KMS-11 (cell line): Measurements from ENCODE around the gene CCKAR.

Source experiments
- H2AFZ ChIP-seq: fragments of 200-600 bp; sonication (generic); 2 replicates; pipeline ENCODE4 v1.6.1; 2016; ENCODE audit warnings: antibody characterized with exemption, mixed run types, low read depth
- H3K27ac ChIP-seq: fragments of 200-600 bp; sonication (generic); 2 replicates; pipeline ENCODE4 v1.6.1; 2016; ENCODE audit warnings: mild to moderate bottlenecking, mixed run types
- H3K27me3 ChIP-seq: fragments of 200-600 bp; sonication (generic); 2 replicates; pipeline ENCODE4 v1.6.1; 2017; ENCODE audit warnings: mild to moderate bottlenecking, low read depth, mixed run types, moderate library complexity; ENCODE audit not compliant: insufficient read depth
- H3K36me3 ChIP-seq: fragments of 200-600 bp; sonication (generic); 2 replicates; pipeline ENCODE4 v1.6.1; 2017; ENCODE audit warnings: mild to moderate bottlenecking, mixed run types; ENCODE audit not compliant: insufficient read depth
- H3K4me1 ChIP-seq: fragments of 200-600 bp; sonication (generic); 2 replicates; pipeline ENCODE4 v1.6.1; 2016; ENCODE audit warnings: mild to moderate bottlenecking, low read depth, mixed run types; ENCODE audit not compliant: poor library complexity, severe bottlenecking
- H3K4me2 ChIP-seq: fragments of 200-600 bp; sonication (generic); 2 replicates; pipeline ENCODE4 v1.7.0; 2016; ENCODE audit warnings: mild to moderate bottlenecking, mixed run types
- H3K4me3 ChIP-seq: fragments of 200-600 bp; sonication (generic); IDR thresholded peaks from 2 replicates; pipeline ENCODE4 v1.6.1; 2017; ENCODE audit warnings: low read depth, low read length, mixed read lengths; ENCODE audit not compliant: insufficient read depth
- H3K79me2 ChIP-seq: fragments of 200-600 bp; sonication (generic); 2 replicates; pipeline ENCODE4 v1.6.1; 2016; ENCODE audit warnings: low read depth, mixed run types; ENCODE audit not compliant: insufficient read depth
- H3K9ac ChIP-seq: fragments of 200-600 bp; sonication (generic); 2 replicates; pipeline ENCODE4 v1.6.1; 2016; ENCODE audit warnings: mild to moderate bottlenecking, mixed run types
- H4K20me1 ChIP-seq: fragments of 200-600 bp; sonication (generic); 2 replicates; pipeline ENCODE4 v1.6.1; 2016; ENCODE audit warnings: mild to moderate bottlenecking, mixed run types; ENCODE audit not compliant: insufficient read depth
- TF ChIP-seq, protein P1 (sequence below): fragments of 200-600 bp; sonication (generic); conservative IDR thresholded peaks from 2 replicates; pipeline ENCODE4 v1.6.1; 2017; ENCODE audit warnings: low read depth, mild to moderate bottlenecking, antibody characterized with exemption, low read length, moderate library complexity, mixed read lengths

The CCKAR gene

DNA sequence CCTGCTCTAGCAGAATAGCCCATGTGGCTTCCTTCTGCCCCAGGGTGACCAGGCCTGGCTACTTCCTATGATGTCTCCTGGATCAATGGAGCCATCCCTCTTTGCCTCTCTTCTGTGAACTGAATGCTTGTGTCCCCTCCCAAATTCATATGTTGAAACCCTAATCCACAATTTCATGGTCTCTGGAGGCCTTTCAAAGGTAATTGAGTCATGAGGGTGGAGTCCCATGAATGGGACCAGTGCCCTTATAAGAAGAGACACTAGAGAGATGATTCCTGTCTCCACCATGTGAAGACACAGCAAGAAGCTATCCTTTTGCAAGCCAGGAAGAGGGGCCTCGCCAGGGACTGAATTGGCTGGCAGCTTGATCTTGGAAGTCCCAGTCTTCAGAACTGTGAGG is 18.4 kb downstream of the CCKAR start:
- no peaks in the 10 kb centered on the region for H3K4me1 ChIP-seq
- H3K36me3 ChIP-seq: no peaks in the 10 kb centered on the region
- no peak overlapping the region for H3K27ac ChIP-seq
- TF ChIP-seq, protein P1, sequence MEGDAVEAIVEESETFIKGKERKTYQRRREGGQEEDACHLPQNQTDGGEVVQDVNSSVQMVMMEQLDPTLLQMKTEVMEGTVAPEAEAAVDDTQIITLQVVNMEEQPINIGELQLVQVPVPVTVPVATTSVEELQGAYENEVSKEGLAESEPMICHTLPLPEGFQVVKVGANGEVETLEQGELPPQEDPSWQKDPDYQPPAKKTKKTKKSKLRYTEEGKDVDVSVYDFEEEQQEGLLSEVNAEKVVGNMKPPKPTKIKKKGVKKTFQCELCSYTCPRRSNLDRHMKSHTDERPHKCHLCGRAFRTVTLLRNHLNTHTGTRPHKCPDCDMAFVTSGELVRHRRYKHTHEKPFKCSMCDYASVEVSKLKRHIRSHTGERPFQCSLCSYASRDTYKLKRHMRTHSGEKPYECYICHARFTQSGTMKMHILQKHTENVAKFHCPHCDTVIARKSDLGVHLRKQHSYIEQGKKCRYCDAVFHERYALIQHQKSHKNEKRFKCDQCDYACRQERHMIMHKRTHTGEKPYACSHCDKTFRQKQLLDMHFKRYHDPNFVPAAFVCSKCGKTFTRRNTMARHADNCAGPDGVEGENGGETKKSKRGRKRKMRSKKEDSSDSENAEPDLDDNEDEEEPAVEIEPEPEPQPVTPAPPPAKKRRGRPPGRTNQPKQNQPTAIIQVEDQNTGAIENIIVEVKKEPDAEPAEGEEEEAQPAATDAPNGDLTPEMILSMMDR: no peak
- H3K4me2 ChIP-seq: no peak overlapping the region
- no peak overlapping the region for H3K4me3 ChIP-seq
- H3K79me2 ChIP-seq: no peaks in the 10 kb centered on the region
- H2AFZ ChIP-seq: no peak overlapping the region
- no peak overlapping the region for H3K9ac ChIP-seq
- no peaks in the 10 kb centered on the region for H3K27me3 ChIP-seq
- H4K20me1 ChIP-seq: no peaks in the 10 kb centered on the region

DNA sequence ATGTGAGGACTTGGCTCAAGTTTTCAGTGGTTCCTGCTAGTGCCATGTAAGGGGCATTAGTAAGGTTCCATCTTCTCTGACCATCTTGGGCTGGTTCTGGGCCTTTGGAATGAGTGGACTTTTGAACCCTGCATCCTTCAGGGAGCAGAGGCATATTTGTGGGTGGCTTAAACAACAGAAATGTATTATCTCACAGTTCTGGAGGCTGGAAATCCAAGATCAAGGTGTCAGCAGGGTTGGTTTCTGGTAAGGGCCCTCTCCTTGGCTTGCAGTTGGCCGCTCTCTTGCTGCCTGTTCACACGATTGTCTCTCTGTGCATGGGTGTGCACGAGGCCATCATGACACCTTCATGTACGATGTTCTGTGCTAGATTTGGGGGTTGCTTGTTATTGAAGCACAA is 21.3 kb downstream of the CCKAR start:
- Histone ChIP-seq H3K4me3 (no peak overlapping the region), H3K79me2 (no peaks in the 10 kb centered on the region), H2AFZ (no peak overlapping the region), H3K4me2 (no peak overlapping the region), H3K4me1 (no peaks in the 10 kb centered on the region), H3K27me3 (no peaks in the 10 kb centered on the region), H3K9ac (no peak overlapping the region), H4K20me1 (no peaks in the 10 kb centered on the region), H3K36me3 (no peaks in the 10 kb centered on the region), H3K27ac (no peak overlapping the region)
- TF ChIP-seq, protein P1: no peak

DNA sequence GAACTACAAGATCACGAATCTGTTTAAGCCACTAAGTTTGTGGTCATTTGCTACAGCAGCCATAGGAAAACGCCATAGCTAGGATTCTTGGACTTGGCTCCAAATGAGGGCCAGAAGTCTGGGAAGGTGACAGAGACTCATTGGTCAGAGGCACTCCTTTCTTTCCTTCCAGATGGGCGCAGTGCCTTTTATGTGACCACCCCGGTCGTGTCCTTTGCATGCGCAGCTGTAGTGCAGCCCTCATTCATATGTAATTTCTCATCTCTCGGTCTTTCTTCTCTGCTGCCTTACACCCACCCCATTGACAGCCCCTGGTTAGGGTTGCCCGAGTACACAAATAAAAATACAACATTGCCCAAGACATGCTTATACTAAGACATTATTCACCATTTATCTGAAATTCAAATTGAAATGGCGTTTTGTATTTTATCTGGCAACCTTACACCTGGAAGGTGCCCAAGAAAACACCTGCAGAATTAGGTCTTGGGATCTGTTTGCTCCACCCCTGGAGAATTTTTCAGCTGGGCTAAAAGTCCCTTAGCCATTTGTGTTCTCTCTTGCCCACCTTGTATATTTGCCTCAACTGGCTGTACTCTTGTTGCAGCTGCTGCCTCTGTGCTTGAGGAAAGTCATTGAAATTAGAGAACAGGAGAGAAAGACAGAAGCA is 21.9 kb downstream of the CCKAR start:
- H3K79me2 ChIP-seq: no peaks in the 10 kb centered on the region
- TF ChIP-seq, protein P1: no peak
- no peak overlapping the region for H3K4me2 ChIP-seq
- no peaks in the 10 kb centered on the region for H3K27me3 ChIP-seq
- H3K4me3 ChIP-seq: no peak overlapping the region
- H3K27ac ChIP-seq: no peak overlapping the region
- no peaks in the 10 kb centered on the region for H3K4me1 ChIP-seq
- H2AFZ ChIP-seq: no peak overlapping the region
- H4K20me1 ChIP-seq: no peaks in the 10 kb centered on the region
- H3K36me3 ChIP-seq: no peaks in the 10 kb centered on the region
- no peak overlapping the region for H3K9ac ChIP-seq

DNA sequence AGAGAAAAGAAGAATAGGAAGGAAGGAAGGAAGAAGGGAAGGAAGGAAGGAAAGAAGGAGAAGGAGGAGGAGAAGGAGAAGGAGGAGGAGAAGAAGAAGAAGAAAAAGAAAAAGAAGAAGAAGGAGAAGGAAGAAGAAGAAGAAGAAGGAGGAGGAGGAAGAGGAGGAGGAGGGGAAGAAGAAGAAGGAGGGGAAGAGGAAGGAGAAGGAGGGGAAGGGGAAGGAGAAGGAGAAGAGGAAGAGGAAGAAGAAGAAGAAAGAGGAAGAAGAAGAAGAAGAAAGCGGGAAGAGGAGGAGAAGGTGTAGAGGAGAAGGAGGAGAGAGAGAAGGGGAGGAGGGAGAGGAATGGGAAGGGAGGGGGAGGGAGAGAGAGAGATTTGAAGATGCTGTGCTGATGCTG is 22.6 kb downstream of the CCKAR start:
- TF ChIP-seq, protein P1: no peak
- no peak overlapping the region for H3K4me3 ChIP-seq
- no peak overlapping the region for H3K9ac ChIP-seq

More for the DNA sequence above, 22.6 kb downstream of the CCKAR start:
- Histone ChIP-seq H3K27me3 (no peaks in the 10 kb centered on the region), H4K20me1 (no peaks in the 10 kb centered on the region), H3K79me2 (no peaks in the 10 kb centered on the region), H2AFZ (no peak overlapping the region), H3K36me3 (no peaks in the 10 kb centered on the region), H3K4me1 (no peaks in the 10 kb centered on the region), H3K4me2 (no peak overlapping the region), H3K27ac (no peak overlapping the region)
